Activated CD8-positive, alpha-beta memory T cell treated with anti-CD3 and anti-CD28 coated beads, Interleukin-2, amount 50 U/mL, for 48 hours (primary cell): ENCODE measurements around the gene STK33.

ENCODE experiments used
- DNase-seq: peaks from one replicate; pipeline ENCODE4 v3.0.0-alpha.2; 2020

The STK33 gene

DNA sequence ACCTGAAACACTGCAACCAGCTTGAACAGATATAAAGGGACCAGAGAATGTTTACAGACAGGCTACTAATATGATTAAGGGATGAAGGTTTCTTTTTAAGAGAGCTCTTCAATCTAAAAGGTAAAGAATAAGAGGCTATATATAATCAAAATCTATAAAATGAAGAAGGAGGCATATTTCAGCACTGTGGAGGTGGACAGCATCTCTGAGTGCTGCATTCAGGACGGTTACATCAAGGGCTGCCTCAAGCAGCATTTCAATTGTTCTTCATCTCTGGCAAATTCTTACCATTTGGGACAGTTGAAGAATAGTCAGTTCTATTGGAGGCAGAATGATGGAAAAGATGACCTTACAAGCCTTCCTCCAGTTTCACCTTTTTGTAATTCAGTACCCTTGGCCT is 190.7 kb downstream of the STK33 start:
- no peak for DNase-seq

DNA sequence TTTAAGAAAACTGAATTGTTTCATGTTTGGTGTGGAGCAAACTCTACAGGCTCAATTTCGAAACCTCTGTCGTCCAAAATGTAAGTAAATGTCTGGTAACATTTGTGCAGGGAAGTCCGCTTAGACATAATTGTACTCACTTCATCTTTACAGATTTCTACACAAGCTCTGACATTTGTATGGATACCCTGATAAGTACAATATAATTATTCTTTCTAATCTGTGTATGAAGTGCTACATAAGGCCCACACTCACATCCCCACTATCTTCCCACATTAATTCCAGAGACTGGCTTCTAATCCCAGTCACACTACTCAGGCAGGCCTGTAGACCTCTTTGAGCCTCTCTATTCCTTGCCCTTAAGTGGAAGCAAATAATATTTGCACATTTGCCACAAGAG is 201.1 kb downstream of the STK33 start:
- DNase-seq, result no peak

DNA sequence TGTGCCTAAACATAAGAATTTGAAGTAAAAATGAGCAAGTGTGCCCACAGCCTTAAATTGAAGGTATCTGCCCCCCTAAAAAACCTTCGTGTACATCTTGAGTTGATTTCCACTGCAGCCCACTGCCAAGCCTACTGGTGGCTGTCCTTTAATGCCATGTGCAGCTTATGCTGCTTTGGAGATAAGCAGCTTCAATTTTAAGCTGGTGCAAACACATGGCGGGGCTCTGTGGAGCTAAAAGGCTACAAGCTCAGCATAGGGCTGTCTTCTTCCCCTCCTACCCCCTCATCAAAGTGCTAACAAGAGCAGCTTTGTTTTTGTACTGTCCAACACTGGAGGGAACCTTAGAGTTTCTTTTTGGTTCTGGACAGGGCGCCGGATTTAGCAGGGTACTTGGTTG is 201.9 kb downstream of the STK33 start:
- no peak for DNase-seq

DNA sequence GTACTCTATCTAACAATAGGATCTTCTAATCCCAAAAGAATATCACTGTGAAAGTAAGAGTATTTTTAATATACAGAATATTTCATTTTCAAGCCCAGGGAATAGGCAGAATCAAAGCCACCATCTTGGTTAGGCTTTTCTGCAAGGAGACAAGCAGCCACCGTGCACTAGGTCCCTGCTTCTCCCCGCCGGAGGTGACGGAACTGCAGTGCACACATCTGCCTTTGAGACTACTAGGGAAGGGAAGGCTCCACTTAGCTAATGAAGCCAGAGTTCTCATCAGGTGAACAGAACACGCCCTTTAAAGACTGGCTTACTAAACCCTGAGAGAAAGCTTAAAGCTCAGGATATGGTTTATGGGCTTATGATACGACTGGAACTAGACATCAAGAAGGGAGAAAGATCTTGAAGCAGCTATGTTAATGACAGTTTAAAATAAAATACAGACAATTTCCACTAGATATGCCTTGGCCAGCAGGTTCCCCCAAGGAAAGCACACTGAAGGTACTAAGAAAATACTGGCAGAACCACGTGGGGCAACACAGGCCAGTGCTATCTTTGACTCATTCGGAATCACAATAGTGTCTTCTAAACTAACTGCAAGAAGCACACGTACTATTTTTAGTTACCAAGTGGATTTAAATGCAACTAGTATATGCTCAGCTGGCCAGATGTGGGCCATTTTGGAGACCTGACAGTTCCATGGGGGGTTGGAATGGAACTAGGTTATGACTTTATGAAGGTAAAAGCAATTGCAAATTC is 203.0 kb downstream of the STK33 start:
- DNase-seq, result no peak

DNA sequence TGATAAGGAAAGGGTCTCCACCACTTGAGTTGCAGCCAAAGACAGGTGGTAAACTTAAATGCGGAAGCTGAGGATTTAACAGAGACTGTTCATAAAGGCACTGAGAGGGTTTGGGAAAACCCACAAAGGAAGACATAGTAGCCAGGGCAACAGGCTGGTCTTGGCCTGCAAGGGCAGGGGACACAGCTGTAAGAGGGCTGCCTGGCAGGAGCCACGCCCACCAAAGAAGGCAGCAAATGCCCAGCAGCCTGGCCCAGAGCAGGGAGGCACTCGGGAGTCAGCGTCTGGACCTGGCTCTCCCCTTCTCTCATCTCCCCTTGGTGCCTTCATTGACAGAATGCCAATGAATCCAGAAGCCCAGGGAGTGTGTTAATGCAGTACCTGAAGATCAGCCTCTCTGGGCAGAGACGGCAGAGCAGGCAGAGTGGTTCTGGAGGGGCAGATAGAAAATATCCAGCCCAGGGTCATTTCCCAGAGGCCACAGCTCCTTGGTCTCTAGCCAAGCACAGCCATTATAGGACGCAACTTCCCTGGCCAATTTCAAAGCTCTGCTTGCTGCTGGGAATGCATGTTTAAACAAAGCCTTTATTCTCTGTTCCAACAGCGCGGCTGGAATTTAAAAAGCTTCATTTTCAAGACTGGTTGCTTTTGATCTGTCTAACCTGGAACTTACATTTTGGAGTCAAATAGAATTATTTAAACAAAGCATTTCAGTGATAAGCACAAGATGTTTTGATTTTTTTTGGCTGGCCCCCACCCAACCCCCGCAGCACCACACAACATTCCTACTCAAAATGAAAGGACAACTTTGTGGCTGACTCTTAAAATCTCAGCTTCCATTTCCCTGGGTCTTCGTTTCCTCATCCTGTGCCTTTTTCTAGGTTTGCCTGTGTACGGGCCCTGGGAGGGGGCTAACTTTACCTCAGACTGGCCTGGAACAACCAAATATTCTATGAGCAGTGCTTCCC is 204.7 kb downstream of the STK33 start:
- DNase-seq, result no peak

DNA sequence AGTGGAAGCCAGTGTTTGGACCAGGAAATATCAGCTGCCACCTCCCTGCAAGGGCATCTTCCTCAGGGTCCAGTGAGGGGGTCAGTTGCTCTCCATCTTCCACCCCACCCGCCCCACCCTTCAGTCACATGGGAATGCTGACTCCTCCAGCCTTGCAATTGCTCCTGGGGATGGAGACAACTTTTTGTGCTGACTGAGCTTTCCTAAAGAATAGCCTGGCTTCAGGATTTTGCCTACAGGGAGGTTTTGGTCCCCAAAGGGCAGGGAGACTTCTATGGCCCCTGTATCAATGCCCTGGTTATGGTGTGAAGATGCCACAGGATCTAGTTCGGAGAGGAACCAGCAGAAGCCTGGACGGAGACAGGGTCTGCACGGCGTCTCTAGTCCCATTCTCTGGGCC is 206.3 kb downstream of the STK33 start:
- no peak for DNase-seq

DNA sequence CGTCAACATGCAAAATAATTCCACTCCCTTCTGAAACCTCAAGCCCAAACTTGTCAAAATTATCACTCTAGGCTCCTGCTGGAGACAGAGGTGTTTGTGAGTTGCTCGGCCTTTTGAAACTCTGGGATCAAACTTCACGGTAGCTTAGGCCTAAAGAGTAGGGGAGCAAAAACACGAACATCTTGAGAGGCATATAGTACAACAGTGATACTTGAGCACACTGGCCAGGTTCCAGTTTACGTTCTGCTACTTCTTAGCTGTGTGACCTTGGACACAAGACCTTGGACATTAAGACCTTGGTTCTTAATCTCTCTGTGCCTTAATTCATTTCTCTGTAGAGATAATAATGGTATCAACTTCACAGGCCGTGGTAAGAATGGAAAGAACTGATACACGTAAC is 206.9 kb downstream of the STK33 start:
- no peak for DNase-seq

DNA sequence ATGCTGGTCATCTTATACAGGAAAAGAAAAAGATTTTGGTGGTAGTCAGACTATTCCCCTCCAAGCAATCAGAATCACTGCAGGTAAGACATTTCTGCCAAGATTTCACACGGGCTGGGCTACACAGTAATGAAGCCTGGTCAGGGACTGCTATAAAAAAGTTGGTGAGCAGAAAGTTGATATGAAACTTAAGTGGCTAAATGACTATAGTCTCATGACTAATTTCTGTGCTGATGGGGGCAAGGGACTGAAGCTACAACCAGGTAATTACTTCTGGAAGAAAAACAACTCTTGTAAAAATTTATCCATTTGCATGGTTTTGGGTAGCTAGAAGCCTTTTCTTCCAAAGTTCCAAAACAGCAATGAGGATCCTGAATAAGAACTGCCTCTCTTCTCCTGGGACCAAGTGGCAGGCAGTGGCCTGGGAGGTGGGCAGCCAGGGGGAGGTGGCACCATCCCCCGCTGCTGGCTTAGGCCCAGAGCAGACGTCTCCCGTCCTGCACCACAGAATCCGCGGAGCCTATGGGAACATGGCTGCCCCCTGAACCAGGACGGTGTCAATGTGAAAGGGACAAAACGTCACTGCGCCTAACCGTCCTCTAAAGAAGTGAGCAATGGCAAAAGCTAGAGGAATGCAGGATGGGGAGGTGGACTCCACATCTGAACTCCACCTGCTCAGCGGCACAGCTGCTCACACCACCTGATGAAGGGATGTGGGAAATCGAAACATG is 207.7 kb downstream of the STK33 start:
- no peak for DNase-seq

DNA sequence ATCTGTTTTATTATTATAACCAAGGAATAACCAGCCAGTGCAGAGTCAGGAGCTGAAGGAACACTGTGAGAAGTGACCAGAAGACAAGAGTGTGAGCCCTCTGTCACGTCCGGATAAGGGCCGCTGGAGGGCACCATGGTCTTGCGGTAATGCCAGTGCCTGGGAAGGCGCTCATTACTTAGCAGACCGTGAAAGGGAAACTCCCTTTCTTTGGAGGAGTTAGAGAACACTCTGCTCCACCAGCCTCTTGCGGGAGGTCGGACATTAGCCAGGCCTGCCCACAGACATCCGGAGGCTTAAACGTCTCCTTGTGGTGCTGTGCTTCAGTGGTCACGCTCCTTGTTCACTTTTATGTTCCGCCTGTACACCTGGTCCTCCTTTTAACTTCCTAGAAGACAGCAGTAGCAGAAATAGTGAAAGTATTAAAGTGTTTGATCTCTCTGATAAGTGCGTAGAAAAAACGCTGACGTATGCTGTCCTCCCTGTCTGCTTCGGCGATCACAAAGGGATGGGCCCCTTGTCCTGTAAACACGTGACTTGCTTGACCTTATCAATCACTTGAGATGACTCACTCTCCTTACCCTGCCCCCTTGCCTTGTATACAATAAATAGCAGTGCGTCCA is 209.7 kb downstream of the STK33 start:
- DNase-seq, result no peak

DNA sequence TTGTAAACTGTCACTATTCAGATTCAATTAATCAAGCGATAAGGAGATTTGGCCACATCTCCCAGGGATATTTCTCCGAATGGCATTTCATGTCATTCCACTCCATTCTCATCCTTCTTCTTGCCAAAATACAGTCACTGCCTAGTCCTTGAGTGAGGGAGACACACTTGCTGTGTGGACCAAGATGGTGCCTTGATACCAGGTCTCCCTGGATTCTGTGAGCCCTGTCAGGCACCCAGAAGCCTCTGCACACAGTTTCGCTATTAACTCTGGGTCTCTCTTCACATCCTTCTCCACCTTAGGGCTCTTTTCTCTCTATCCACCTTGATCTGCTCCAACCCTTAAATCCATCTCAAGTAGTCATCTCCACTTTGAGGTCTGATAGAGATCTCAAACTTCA is 210.4 kb downstream of the STK33 start:
- no peak for DNase-seq

DNA sequence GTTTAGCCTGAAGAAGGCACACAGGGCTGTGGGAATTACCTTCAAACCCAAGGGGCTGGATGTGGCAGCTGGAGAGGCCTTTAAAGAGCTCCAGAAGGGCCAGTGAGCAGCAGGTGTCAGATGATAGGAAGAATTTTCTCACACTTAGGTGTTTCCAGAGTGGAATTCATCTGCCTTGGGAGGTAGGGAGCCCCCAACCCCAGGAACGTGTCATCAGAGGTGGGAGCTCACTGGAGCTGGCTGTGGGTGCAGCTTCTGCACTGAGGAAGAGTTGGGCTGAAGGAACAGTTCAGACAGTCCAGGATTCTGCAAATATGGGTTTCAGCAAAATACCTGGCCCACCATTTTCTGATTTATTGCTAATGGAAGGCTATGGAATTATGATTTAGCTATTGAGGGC is 210.8 kb downstream of the STK33 start:
- DNase-seq, result no peak

DNA sequence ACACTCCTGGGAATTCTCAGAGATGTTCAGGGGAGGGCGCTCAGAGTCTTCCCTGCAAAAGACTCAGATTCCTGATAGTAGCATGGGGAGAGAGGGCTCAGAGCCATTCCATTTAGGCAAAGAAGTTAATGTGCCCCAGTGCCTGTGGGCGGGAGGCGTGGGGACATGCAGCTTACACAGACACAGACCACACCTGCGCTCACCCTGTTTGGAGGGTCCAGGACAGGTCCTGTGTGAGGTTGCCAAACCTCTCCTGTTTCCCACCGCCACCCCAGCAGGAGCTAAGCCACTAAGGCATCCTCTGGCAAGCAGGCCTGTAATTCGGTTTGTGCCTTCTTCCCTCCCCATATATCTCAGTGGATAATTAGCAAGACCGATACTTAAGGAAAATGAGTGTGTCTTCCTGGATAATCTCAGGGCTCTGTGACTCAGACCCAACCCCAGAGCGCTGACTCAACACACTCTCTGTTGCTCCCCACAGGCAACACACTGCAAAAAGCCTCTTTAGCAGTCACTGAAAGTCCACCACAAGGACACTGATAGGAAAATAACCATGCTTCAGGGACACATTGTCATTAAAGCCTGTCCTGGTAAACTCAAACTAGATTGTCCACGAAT is 211.5 kb downstream of the STK33 start:
- no peak for DNase-seq

DNA sequence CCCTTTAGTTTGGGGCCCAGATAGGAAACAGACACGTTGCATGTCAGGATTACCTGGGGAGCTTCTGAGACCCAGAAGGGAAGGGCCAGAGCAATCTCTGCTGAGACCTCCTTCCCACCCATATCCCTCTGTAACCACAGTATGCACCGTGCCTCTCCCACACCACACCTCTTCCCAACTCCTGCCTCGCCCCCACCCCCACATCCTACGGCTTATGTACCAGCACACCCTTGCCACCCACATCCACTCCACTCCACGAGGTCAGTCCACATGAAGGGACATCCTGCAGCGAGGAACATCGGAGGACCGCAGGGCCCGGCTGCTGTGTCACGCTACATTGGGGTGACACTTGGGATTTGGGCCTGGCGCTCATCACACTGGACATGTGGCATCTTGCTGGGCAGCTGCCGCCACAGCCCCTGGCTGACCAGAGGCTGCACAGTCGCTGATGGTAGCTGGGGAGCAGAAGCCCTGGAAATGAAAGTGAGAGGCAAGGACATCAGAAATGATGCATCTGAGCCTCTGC is 212.1 kb downstream of the STK33 start:
- DNase-seq, result no peak

DNA sequence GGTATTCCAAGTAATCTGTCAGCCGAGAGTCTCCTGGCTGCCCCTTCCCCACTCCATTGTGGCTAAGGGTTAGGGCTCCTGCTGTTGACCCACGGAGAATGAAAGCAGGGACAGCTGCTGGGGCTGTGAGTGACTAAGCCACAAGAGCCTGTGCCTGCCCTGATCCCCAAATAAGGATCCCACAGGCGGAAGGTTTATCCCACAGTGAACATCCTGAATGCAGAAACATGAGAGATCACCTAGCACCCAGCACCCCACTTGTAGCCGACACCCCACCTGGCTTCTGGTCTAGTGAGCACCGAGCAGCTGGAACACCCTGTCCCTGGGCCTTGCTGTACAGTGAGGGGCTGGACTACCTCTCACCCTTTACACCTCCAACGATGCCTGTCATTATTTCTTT is 212.7 kb downstream of the STK33 start:
- no peak for DNase-seq

DNA sequence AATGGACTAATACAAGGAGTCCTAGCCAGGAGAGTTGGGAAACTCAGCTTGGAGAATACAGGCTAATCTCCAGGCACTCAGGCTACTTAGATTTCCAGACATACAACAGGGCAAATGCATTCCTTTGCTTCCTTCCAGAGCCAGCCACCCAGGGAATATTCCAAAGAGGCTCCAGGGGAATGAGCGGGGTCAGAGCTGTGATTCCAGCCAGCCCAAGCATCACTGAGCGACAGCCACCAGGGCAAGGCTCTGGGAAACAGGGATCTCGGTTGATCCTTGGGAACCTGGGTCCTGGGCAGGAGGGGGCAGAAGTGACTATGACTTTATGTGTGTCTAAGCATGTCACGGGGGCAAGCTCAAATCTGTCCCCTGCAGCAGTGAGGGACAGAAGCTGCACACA is 218.1 kb downstream of the STK33 start:
- DNase-seq, result no peak

DNA sequence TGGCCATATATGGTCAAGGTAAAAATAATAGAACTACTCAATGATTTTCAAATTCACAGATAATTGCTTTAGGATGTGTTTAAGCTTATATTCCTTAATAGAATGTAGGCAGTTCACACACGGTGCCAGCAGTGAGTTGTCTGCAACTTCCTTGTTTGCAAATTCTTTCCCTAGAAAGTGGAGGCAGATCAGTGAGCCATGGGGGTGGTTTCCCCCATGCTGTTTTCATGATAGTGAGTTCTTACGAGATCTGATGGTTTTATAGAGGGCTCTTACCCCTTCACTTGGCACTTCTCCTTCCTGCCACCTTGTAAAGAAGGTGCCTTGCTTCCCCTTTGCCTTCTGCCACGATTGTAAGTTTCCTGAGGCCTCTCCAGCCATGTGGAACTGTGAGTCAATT is 218.6 kb downstream of the STK33 start:
- DNase-seq, result no peak

DNA sequence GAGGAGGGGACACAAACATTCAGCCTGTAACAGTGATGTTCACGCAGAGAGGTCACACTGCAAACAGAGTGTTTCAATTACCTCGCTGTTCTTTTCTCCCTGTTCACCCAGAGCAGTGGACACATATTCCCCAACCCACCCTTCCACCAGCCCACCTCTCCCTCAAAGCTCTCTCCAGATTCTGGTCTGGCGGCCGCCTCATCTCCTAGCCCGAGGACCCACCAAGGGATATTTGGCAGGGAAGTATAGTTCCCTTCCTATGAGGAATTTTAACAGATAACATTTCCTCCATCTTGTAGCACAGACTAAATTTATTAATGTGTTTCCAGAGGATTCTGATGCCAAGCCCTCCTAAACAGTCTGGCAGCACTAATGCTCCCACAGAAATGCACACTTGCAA is 219.3 kb downstream of the STK33 start:
- no peak for DNase-seq

DNA sequence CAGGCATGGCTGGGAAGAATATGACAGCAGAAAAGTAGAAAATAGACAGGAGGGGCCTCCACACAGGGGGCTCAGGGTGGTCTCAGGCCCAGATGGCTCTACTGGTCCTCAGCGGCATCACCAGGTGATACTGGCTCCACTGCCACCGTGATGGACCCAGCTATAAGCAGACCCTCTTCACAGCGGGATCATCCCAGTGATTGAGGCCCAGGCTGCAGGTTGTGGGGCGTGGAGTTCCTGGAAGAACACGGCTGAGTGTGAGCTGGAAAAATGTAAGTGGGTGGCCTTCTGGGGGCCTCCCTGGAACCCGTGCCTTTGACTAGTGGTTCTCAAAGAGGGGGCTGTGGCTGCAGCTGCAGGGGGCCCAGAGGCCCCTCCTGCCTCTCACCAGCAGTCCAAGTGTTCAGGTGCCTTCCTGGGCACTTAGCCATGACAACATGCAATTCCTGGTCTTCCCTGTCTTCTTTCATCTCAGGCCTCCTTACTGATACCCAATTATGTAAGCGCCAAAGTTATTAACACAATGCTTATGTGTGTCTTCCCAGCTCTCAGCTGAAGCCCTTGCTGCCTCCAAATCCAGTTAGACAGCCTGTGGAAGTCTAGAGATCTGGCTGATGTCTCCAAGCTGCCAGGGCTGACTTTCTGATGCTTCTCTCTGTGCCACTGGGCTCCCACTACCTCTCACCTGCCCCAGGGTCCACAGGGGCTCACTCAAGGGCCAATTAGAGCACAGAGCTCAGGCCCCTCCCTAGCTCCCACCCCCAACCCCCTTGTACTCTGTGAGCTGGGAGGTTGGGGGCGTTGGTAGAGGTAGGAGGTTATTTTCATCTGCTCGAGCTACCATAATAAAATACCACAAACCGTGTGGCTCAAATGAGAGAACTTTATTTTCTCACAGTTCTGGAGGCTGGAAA is 220.3 kb downstream of the STK33 start:
- DNase-seq, result no peak

DNA sequence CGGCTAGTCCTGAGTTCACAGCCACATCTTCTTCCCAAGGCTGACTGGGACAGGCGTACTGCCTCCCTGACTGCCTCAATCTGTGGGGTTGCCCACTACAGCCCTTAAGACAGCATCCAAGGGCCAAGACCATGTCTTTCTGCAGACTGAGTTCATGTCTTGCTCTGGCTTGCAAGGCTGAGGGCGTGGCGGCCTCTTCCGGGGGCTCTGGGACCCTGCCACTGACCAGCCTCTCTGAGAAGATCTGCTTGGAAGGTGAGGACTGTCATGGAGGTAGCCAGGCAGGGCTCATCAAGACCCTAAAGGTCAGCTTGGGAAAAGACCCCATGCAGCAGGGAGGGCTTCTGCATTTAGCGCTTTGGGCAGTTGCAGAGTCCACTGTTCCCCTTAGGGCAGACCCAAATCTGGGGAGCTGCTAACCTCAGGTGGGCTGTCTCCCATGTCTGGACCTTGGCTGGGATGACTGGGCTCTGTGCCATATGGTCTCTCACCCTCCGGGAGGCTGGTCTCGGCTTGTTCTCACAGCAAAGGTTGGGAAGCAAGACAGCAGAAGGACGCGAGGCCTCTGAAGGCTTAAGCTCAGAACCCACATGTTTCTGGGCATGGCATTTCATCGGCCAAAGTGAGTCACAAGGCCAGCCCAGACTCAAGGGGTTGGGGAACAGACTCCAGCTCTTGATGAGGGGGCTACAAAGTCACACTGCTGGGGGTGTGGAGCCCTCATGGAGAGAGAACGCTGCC is 221.2 kb downstream of the STK33 start:
- DNase-seq, result no peak

DNA sequence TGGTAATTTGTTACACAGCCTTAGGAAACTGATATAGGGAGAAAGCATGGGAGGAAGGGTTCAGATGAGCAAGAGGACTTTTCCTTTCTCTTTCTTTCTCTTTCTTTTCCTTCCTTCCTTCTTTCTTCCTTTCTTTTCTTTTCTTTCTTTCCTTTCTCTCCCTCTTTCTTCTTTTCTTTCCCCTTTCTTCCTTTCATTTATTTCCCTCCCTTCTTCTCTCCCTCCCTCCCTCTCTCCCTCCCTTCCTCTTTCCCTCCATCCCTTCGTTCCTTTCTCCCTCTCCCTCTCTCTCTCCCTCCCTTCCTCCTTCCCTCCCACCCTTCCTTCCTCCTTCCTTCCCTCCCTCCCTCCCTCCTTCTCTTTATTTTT is 222.5 kb downstream of the STK33 start:
- no peak for DNase-seq
